Measurements from ENCODE around the gene BCAM. TPM values are rescaled to one million over a fixed set of nuclear protein-coding genes. Genes with fewer than 3 reads are reported as not detected.

Gene BCAM
- total RNA-seq, 1 experiment from 2014 or later: 73.0 TPM

- TF ChIP-seq CTCF (conservative IDR thresholded peaks at IDR 0.05): no peak
- no peak overlapping the region for H3K9ac ChIP-seq (ENCODE audit: extremely low read depth, insufficient read length, low read length)
- H3K23ac ChIP-seq (ENCODE audit: insufficient read length, low read depth, low read length): no peak overlapping the region
- Mint-ChIP-seq H3K27ac (peak overlapping the region in 2 of 3 experiments; percentile 67 to 77; a peak in 3 of 7 replicates), H3K4me3 (peak overlapping the region; percentile 21 to 70), H3K9me3 (no peaks in the 10 kb centered on the region), H3K36me3 (ENCODE audit: insufficient read depth in 1 of 3, low read depth in 3 of 3) (peaks cover 17 to 35% (median 33%) of the 10 kb centered on the region in 3 experiments), H3K27me3 (ENCODE audit: low read depth) (peaks cover 24% of the 10 kb centered on the region), H3K4me1 (peaks cover 38 to 48% of the 10 kb centered on the region in 2 experiments)
- no peak overlapping the region for H4K91ac ChIP-seq (ENCODE audit: insufficient read length, low read depth, low read length)
- H3K4me2 ChIP-seq (ENCODE audit: insufficient read depth, insufficient read length, low read length): peak overlapping the region; percentile 83
- H3K23me2 ChIP-seq (ENCODE audit: insufficient read length, low read depth, low read length, poor library complexity, severe bottlenecking): peaks cover 11% of the 10 kb centered on the region
- H2BK5ac ChIP-seq (ENCODE audit: insufficient read length, low read length): no peak overlapping the region
- no peaks in the 10 kb centered on the region for H4K20me1 ChIP-seq (ENCODE audit: control insufficient read depth, insufficient read depth, insufficient read length)
- H3K27ac ChIP-seq (ENCODE audit: insufficient read length, low read depth, low read length): no peak overlapping the region
- H2AK5ac ChIP-seq (ENCODE audit: insufficient read length, low read length): no peak overlapping the region
- no peak overlapping the region for H2BK20ac ChIP-seq (ENCODE audit: low read depth, low read length, poor library complexity, severe bottlenecking)
- no peak overlapping the region for H3K56ac ChIP-seq (ENCODE audit: insufficient read length, low read depth, low read length)
- H3K79me2 ChIP-seq (ENCODE audit: insufficient read depth, low read length): no peaks in the 10 kb centered on the region
- H2BK12ac ChIP-seq (ENCODE audit: insufficient read length, low read depth, low read length): no peak overlapping the region
- H3K4ac ChIP-seq (ENCODE audit: low read depth, low read length): no peak overlapping the region
- no peak overlapping the region for H4K5ac ChIP-seq (ENCODE audit: insufficient read length, low read depth, low read length)
- no peak overlapping the region; the same call in 1 of the 2 replicates for H3K14ac ChIP-seq (ENCODE audit: insufficient read depth, low read length)
- H2BK15ac ChIP-seq (ENCODE audit: low read depth, low read length): no peak overlapping the region
- no peak overlapping the region for H3T11ph ChIP-seq (ENCODE audit: low read length)
- no peak overlapping the region for H2BK120ac ChIP-seq (ENCODE audit: low read depth, low read length, poor library complexity, severe bottlenecking)
- no peaks in the 10 kb centered on the region; the same call in 1 of the 2 replicates for H3K27me3 ChIP-seq (ENCODE audit: insufficient read depth, low read length)
- H2AFZ ChIP-seq (ENCODE audit: low read length): no peak overlapping the region
- DNase-seq: no peak
- H4K8ac ChIP-seq (replicated peaks; ENCODE audit: insufficient read length, low read depth, low read length): no peak overlapping the region
- H3K79me1 ChIP-seq (ENCODE audit: insufficient read depth, low read depth, low read length, poor library complexity, severe bottlenecking): no peaks in the 10 kb centered on the region
- no peaks in the 10 kb centered on the region for H3K9me3 ChIP-seq (ENCODE audit: control insufficient read depth, low read depth, low read length)
- peaks cover 2% of the 10 kb centered on the region; the same call in 1 of the 2 replicates for H3K4me1 ChIP-seq (ENCODE audit: insufficient read depth, low read length)
- no peak overlapping the region for H3K18ac ChIP-seq (ENCODE audit: insufficient read length, low read depth, low read length)
- no CpG with 5 or more reads among the region's 13 CpGs for WGBS (ENCODE audit: extremely low coverage, insufficient read length, low lambda C conversion rate)
Observed at GRCh38 chr19:44810234-44811121, 1.6 kb downstream of the BCAM start.

All from H9 (cell line).